Tibial artery (tissue), 4 donors: ENCODE data around the gene PRPSAP1.

Experiments used
- DNase-seq, 2 donors: peaks; one replicate each; pipeline ENCODE4 v3.0.0-alpha.2; 2019
- H3K27ac ChIP-seq, 2 donors: fragments of 200-600 bp; sonication (generic) in 1 of 2; 1 replicate in 1 of 2; 2 replicates in 1 of 2; pipeline ENCODE4 v1.5.1; 2018 to 2019; ENCODE audit warnings: mild to moderate bottlenecking in 1 of 2
- H3K27me3 ChIP-seq, 2 donors: fragments of 200-600 bp; sonication (generic) in 1 of 2; one replicate each; pipeline versions ENCODE4 v1.5.1 to v1.6.0; 2016 to 2019
- H3K36me3 ChIP-seq, 3 donors: fragments of 200-600 bp; sonication (generic) in 2 of 3; one replicate each; pipeline ENCODE4 v1.5.1; 2016 to 2019; ENCODE audit warnings: mild to moderate bottlenecking in 2 of 3
- H3K4me1 ChIP-seq, 4 donors: fragments of 200-600 bp; sonication (generic) in 2 of 4; 1 replicate in 3 of 4; 2 replicates in 1 of 4; pipeline ENCODE4 v1.5.1; 2016 to 2019
- H3K4me3 ChIP-seq, 2 donors: fragments of 200-600 bp; sonication (generic) in 1 of 2; 1 replicate in 1 of 2; 2 replicates in 1 of 2; pipeline ENCODE4 v1.5.1; 2018 to 2019; ENCODE audit warnings: mild to moderate bottlenecking in 2 of 2
- H3K9me3 ChIP-seq, 3 donors: fragments of 200-600 bp; sonication (generic) in 1 of 3; one replicate each; pipeline ENCODE4 v1.5.1; 2016 to 2019
- CTCF ChIP-seq, 2 experiments: fragments of 200-600 bp in 1 of 2; fragments of 450-650 bp in 1 of 2; IDR thresholded peaks; one replicate each; pipeline ENCODE4 v1.5.1; 2017 to 2019; ENCODE audit warnings: antibody characterized with exemption in 2 of 2, mild to moderate bottlenecking in 1 of 2, moderate library complexity in 1 of 2
- intact Hi-C: fragments of 100-400 bp; cut with DNase I; formaldehyde crosslinking; loops from one replicate; pipeline ENCODE4 v1.15.0; 2023; ENCODE audit warnings: low total_unique reads

Gene PRPSAP1

GRCh38 chr17:76368545-76368944 lies 14.8 kb upstream of the PRPSAP1 start:
- Histone ChIP-seq H3K4me1 (peaks cover 0 to 16% (median 8%) of the 10 kb centered on the region in 4 donors), H3K27ac (no peak overlapping the region), H3K4me3 (no peak overlapping the region), H3K36me3 (no peaks in the 10 kb centered on the region), H3K9me3 (no peaks in the 10 kb centered on the region), H3K27me3 (peaks cover 0 to 4% of the 10 kb centered on the region in 2 donors)
- DNase-seq = no peak
- intact Hi-C loops = no loop called here
- TF ChIP-seq CTCF (IDR thresholded peaks at IDR 0.05) = no peak

GRCh38 chr17:76367642-76368041 lies 13.9 kb upstream of the PRPSAP1 start:
- TF ChIP-seq CTCF (IDR thresholded peaks at IDR 0.05) = no peak
- Histone ChIP-seq H3K9me3 (no peaks in the 10 kb centered on the region), H3K4me1 (peaks cover 0 to 16% (median 8%) of the 10 kb centered on the region in 4 donors), H3K27ac (no peak overlapping the region), H3K36me3 (no peaks in the 10 kb centered on the region), H3K4me3 (no peak overlapping the region), H3K27me3 (peaks cover 0 to 4% of the 10 kb centered on the region in 2 donors)
- no peak for DNase-seq
- intact Hi-C loops = no loop called here

- intact Hi-C loops = no loop called here
- Histone ChIP-seq H3K36me3 (no peaks in the 10 kb centered on the region), H3K27ac (no peak overlapping the region), H3K4me1 (peaks cover 0 to 15% (median 8%) of the 10 kb centered on the region in 4 donors), H3K4me3 (no peak overlapping the region), H3K27me3 (peaks cover 0 to 4% of the 10 kb centered on the region in 2 donors), H3K9me3 (no peaks in the 10 kb centered on the region)
- no peak for DNase-seq
- no peak for TF ChIP-seq CTCF (IDR thresholded peaks at IDR 0.05)
Observed at GRCh38 chr17:76366247-76366646, 12.5 kb upstream of the PRPSAP1 start.

- Histone ChIP-seq H3K27me3 (peaks cover 0 to 4% of the 10 kb centered on the region in 2 donors), H3K4me1 (peaks cover 0 to 6% (median 2%) of the 10 kb centered on the region in 4 donors), H3K36me3 (no peaks in the 10 kb centered on the region), H3K4me3 (no peak overlapping the region), H3K27ac (no peak overlapping the region), H3K9me3 (no peaks in the 10 kb centered on the region)
- no peak for DNase-seq
- intact Hi-C loops = no loop called here
- no peak for TF ChIP-seq CTCF (IDR thresholded peaks at IDR 0.05)
Observed at GRCh38 chr17:76365256-76365903, 11.7 kb upstream of the PRPSAP1 start.

GRCh38 chr17:76363107-76363842 lies 9.6 kb upstream of the PRPSAP1 start:
- intact Hi-C loops = no loop called here
- H3K4me3 ChIP-seq = no peak overlapping the region
- no peaks in the 10 kb centered on the region for H3K9me3 ChIP-seq
- no peaks in the 10 kb centered on the region for H3K36me3 ChIP-seq
- H3K27me3 ChIP-seq = peaks cover 0 to 4% of the 10 kb centered on the region in 2 donors
- no peak for TF ChIP-seq CTCF (IDR thresholded peaks at IDR 0.05)
- no peaks in the 10 kb centered on the region for H3K4me1 ChIP-seq
- H3K27ac ChIP-seq = no peak overlapping the region
- no peak for DNase-seq
